ENCODE measurements around the gene GPR65.

GRCh38 chr14:88063811-88064210 lies 58.9 kb downstream of the GPR65 start:
- TF ChIP-seq REST (IDR thresholded peaks at IDR 0.05; ENCODE audit: low read depth) (no peak), CEBPB (IDR thresholded peaks at IDR 0.05) (no peak), RAD21 (IDR thresholded peaks at IDR 0.05; ENCODE audit: low read depth) (no peak), EP300 (IDR thresholded peaks at IDR 0.05; ENCODE audit: borderline replicate concordance) (no peak), TEAD4 (IDR thresholded peaks at IDR 0.05) (no peak), FOXM1 (IDR thresholded peaks at IDR 0.05; ENCODE audit: borderline replicate concordance, low read depth) (no peak), TAF1 (IDR thresholded peaks at IDR 0.05; ENCODE audit: low read depth) (no peak), CREB1 (IDR thresholded peaks at IDR 0.05; ENCODE audit: low read depth) (no peak), EGR1 (IDR thresholded peaks at IDR 0.05) (no peak), YY1 (IDR thresholded peaks at IDR 0.05; ENCODE audit: low read depth) (no peak), USF1 (IDR thresholded peaks at IDR 0.05) (peak; percentile 45; the same call in 1 of the 2 replicates)
